Endometrium (tissue), 2 donors: ENCODE results near the gene C13orf46.

Experiments used
- FAIRE-seq: peaks from 2 replicates; lab custom pipeline; 2012; peaks lifted over from hg19 to GRCh38; lab: Jason Lieb, UNC
- donor health status: control.
- donor health status: control.

Gene C13orf46

GRCh38 chr13:114009590-114010400, 35.9 kb upstream of the C13orf46 start:
- FAIRE-seq = no peak

- no peak for FAIRE-seq
These were observed 35.2 kb upstream of the C13orf46 start for GRCh38 chr13:114008964-114009589.

GRCh38 chr13:114007566-114007965, 33.7 kb upstream of the C13orf46 start:
- no peak for FAIRE-seq

GRCh38 chr13:114005206-114005724, 31.4 kb upstream of the C13orf46 start:
- no peak for FAIRE-seq

GRCh38 chr13:114004420-114005205, 30.7 kb upstream of the C13orf46 start:
- FAIRE-seq = no peak

- FAIRE-seq = no peak
These were observed 29.0 kb upstream of the C13orf46 start for GRCh38 chr13:114002771-114003321.

- no peak for FAIRE-seq
These were observed 28.2 kb upstream of the C13orf46 start for GRCh38 chr13:114002009-114002544.

- FAIRE-seq = no peak
These were observed 27.6 kb upstream of the C13orf46 start for GRCh38 chr13:114001331-114002008.

- no peak for FAIRE-seq
These were observed 26.5 kb upstream of the C13orf46 start for GRCh38 chr13:114000151-114001040.

GRCh38 chr13:113999618-113999910, 25.7 kb upstream of the C13orf46 start:
- FAIRE-seq = no peak

GRCh38 chr13:113998781-113999617, 25.1 kb upstream of the C13orf46 start:
- no peak for FAIRE-seq

GRCh38 chr13:113997845-113998751, 24.2 kb upstream of the C13orf46 start:
- FAIRE-seq = no peak

GRCh38 chr13:113996912-113997745, 23.3 kb upstream of the C13orf46 start:
- FAIRE-seq = no peak

GRCh38 chr13:113996081-113996911, 22.4 kb upstream of the C13orf46 start:
- no peak for FAIRE-seq

GRCh38 chr13:113995051-113995601, 21.2 kb upstream of the C13orf46 start:
- FAIRE-seq = no peak

- no peak for FAIRE-seq
These were observed 18.6 kb upstream of the C13orf46 start for GRCh38 chr13:113992276-113993005.
